Sigmoid colon (tissue), 4 donors: ENCODE measurements around the gene METTL2A.
"Not testable (repeated sequence)": the region's sequence is repeated elsewhere in the genome, so short reads cannot be mapped to it uniquely, and the experiment has no call there.

Experiments
- CTCF ChIP-seq, 4 experiments: fragments of 450-650 bp in 3 of 4; fragments of 200-600 bp in 1 of 4; IDR thresholded peaks; one replicate each; pipeline ENCODE4 v1.5.1; 2016 to 2019; ENCODE audit warnings: antibody characterized with exemption in 4 of 4, mild to moderate bottlenecking in 3 of 4, moderate library complexity in 2 of 4
- EP300 ChIP-seq, 4 donors: sonication (generic); formaldehyde crosslinking; IDR thresholded peaks; one replicate each; pipeline ENCODE4 v1.6.1; 2017; ENCODE audit warnings: antibody characterized with exemption in 4 of 4
- POLR2A ChIP-seq, 2 donors: fragments of 450-650 bp; IDR thresholded peaks; one replicate each; pipeline ENCODE4 v1.6.1; 2016; ENCODE audit warnings: antibody characterized with exemption in 2 of 2, mild to moderate bottlenecking in 2 of 2, moderate library complexity in 2 of 2
- POLR2AphosphoS5 ChIP-seq, 4 donors: sonication (generic); formaldehyde crosslinking; IDR thresholded peaks; one replicate each; pipeline ENCODE4 v1.6.1; 2017; ENCODE audit warnings: antibody characterized with exemption in 4 of 4

- TF ChIP-seq POLR2AphosphoS5, CTCF, EP300, POLR2A (IDR thresholded peaks at IDR 0.05): not testable (repeated sequence)
Observed at GRCh38 chr17:62477718-62478408, 54.2 kb downstream of the METTL2A start.
